Measurements from ENCODE around the gene EFL1. TPM values are rescaled to one million over a fixed set of nuclear protein-coding genes. Genes with fewer than 3 reads are reported as not detected.
A peak's percentile ranks its signal among the peaks of the same experiment; 100 is the strongest.

EFL1 gene
- total and polyA plus RNA-seq, 7 donors = 9.2 to 19.7 (median 13.1) TPM

DNA sequence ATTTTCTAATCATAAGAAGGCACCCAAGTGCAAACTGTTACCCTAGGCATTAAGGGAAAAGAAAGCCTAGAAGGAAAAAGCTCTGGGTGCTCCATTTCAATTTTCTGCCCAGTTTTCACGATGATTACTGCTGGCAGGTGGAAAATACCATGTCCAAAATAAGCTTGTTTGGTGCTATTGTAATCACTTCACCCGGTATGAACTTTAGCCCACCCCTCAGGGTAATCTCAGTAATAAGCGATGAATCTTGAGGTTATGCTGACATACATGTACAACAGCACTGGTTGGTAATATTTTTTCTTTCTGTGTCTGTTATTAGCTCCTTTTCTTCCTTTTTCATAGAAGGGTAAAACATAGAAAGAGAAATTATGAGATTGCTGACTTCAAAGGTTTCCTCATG lies 128.1 kb downstream of the EFL1 start:
- Histone ChIP-seq H3K36me3 (ENCODE audit: insufficient read depth in 1 of 2, low read depth in 1 of 2) (peaks cover 3 to 51% of the 10 kb centered on the region in 2 donors), H3K4me3 (no peak overlapping the region), H3K27me3 (ENCODE audit: insufficient read depth in 3 of 3, low read length in 2 of 3) (no peaks in the 10 kb centered on the region), H3K9me3 (no peaks in the 10 kb centered on the region), H3K4me1 (no peaks in the 10 kb centered on the region), H3K27ac (no peak overlapping the region)
- ATAC-seq (no peak), DNase-seq (no peak)
- WGBS, 3 donors = 58 to 68% (median 60%) methylated on average over 3 of the region's 3 CpGs
- intact Hi-C loops (cut with DNase I) = no loop called here
- no peak for TF ChIP-seq CTCF (IDR thresholded peaks at IDR 0.05)

DNA sequence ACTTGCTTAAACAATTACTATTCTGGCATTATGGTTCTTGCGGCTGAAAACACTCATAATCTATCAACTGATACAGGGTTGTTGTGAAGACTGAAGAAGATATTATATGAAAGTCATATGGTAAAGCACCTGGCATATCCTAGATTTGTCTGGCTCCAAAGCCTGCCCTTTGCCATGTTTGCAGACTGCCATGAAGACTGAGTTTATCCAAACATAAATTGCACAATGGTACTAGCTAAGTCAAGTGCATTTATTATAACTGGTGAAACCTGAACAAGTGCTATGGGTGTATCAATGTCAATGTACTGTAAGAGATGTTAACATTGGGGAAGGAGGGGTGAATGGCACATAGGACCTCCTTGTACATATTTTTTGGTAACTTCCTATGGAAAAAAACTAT lies 129.3 kb downstream of the EFL1 start:
- TF ChIP-seq CTCF (IDR thresholded peaks at IDR 0.05) = no peak
- H3K4me3 ChIP-seq = no peak overlapping the region
- 97 to 100% (median 97%) methylated on average over 1 of the region's 1 CpG for WGBS, 3 donors
- H3K27ac ChIP-seq = no peak overlapping the region
- peaks cover 3 to 47% of the 10 kb centered on the region in 2 donors for H3K36me3 ChIP-seq (ENCODE audit: insufficient read depth in 1 of 2, low read depth in 1 of 2)
- H3K4me1 ChIP-seq = no peaks in the 10 kb centered on the region
- no peak for ATAC-seq
- no peaks in the 10 kb centered on the region for H3K27me3 ChIP-seq (ENCODE audit: insufficient read depth in 3 of 3, low read length in 2 of 3)
- intact Hi-C loops (cut with DNase I) = no loop called here
- H3K9me3 ChIP-seq = no peaks in the 10 kb centered on the region
- DNase-seq = no peak

- ATAC-seq (peak; percentile 81 to 95 (median 91)), DNase-seq (no peak)
- Histone ChIP-seq H3K36me3 (ENCODE audit: insufficient read depth in 1 of 2, low read depth in 1 of 2) (peaks cover 3 to 42% of the 10 kb centered on the region in 2 donors), H3K4me1 (no peaks in the 10 kb centered on the region), H3K27ac (no peak overlapping the region), H3K27me3 (ENCODE audit: insufficient read depth in 3 of 3, low read length in 2 of 3) (no peaks in the 10 kb centered on the region), H3K9me3 (no peaks in the 10 kb centered on the region), H3K4me3 (no peak overlapping the region)
- WGBS, 3 donors = 75 to 92% (median 78%) methylated on average over 2 of the region's 2 CpGs
- no peak for TF ChIP-seq CTCF (IDR thresholded peaks at IDR 0.05)
- intact Hi-C loops (cut with DNase I) = no loop called here
Observed at GRCh38 chr15:82132742-82133141, 129.8 kb downstream of the EFL1 start.

DNA sequence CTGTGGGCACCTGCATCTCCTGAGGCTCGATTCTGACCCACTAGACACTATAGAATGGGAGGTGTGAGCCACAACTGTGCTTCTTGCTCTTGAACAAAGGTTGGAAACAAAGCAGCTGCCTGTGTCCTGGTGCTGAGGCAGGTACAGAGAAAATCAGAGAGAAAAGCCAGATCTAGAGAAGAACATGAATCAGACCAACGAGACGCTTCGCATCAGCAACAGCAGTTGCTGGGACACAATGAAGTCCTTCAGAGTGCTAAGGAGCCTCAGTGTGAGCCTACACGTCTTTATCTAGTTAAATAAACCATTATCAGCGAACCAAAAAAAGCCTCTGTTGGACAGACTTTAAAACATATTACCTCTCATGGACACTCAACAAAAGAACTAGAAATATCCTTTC lies 130.4 kb downstream of the EFL1 start:
- Histone ChIP-seq H3K27ac (no peak overlapping the region), H3K27me3 (ENCODE audit: insufficient read depth in 3 of 3, low read length in 2 of 3) (no peaks in the 10 kb centered on the region), H3K4me3 (no peak overlapping the region), H3K9me3 (no peaks in the 10 kb centered on the region), H3K4me1 (no peaks in the 10 kb centered on the region), H3K36me3 (ENCODE audit: insufficient read depth in 1 of 2, low read depth in 1 of 2) (peaks cover 3 to 35% of the 10 kb centered on the region in 2 donors)
- DNase-seq (no peak), ATAC-seq (no peak)
- intact Hi-C loops (cut with DNase I) = no loop called here
- WGBS, 3 donors = 94 to 96% (median 94%) methylated on average over 6 of the region's 6 CpGs
- no peak for TF ChIP-seq CTCF (IDR thresholded peaks at IDR 0.05)

- Histone ChIP-seq H3K27ac (no peak overlapping the region), H3K4me1 (no peaks in the 10 kb centered on the region), H3K4me3 (no peak overlapping the region), H3K36me3 (ENCODE audit: insufficient read depth in 1 of 2, low read depth in 1 of 2) (peaks cover 3 to 24% of the 10 kb centered on the region in 2 donors), H3K27me3 (ENCODE audit: insufficient read depth in 3 of 3, low read length in 2 of 3) (no peaks in the 10 kb centered on the region), H3K9me3 (no peaks in the 10 kb centered on the region)
- 83 to 86% (median 85%) methylated on average over 4 of the region's 4 CpGs for WGBS, 3 donors
- intact Hi-C loops (cut with DNase I) = no loop called here
- TF ChIP-seq CTCF (IDR thresholded peaks at IDR 0.05) = no peak
- no peak for ATAC-seq
- DNase-seq = no peak
Observed at GRCh38 chr15:82130248-82130647, 132.3 kb downstream of the EFL1 start.
